HG03095 (cell line): ENCODE measurements around the gene IFNA7.
"Not testable (repeated sequence)": the region's sequence is repeated elsewhere in the genome, so short reads cannot be mapped to it uniquely, and the experiment has no call there.

Experiments
- ATAC-seq: cut with Tn5 transposase; IDR thresholded peaks from one replicate; pipeline ENCODE4 v1.9.1; 2021; ENCODE audit warnings: moderate library complexity; ENCODE audit not compliant: unreplicated experiment

Gene IFNA7

DNA sequence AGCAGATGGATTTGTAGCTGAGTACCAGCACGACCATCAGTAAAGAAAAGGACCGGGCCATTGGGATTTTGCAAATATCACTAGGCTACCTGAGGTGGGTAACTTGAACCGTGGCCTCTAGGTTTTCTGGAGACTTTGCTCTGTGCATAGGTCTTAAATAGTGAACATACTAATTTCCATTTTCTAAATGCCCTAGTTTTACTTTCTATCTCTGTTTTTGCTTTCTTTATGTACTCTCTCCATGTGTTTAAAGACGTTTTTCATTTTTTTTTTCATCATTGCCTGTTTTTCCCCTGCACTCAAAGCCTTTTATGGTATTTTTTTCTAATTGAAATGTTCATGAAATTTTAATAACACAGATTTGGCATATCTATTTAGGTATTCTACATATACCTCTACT is at the start of gene IFNA7:
Gene IFNA7, minus strand, starts transcription at position 101 of the 400 bp plus-strand sequence. Its CDS starts 40 bp downstream, at position 61.
- ATAC-seq = not testable (repeated sequence)

DNA sequence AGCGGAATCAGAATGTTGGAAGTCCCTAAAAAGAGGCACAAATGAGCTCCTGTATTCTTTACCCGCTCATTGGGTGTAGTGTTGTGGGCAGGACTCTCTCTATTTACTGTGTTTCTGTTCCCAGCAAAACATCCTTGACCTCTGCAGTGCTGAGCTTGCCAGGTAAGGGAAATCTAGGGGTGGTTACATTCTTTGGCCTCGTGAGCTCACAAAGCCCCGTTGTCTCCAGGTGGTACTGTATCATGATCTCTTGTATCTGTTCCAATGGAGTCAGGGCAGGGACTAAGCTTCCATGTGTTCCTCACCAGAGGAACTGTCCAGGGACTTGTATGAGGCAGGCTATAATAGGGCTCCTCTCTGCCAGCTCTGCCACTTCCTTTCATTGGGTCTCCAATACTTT is 49.6 kb upstream of the IFNA7 start:
- no peak for ATAC-seq

DNA sequence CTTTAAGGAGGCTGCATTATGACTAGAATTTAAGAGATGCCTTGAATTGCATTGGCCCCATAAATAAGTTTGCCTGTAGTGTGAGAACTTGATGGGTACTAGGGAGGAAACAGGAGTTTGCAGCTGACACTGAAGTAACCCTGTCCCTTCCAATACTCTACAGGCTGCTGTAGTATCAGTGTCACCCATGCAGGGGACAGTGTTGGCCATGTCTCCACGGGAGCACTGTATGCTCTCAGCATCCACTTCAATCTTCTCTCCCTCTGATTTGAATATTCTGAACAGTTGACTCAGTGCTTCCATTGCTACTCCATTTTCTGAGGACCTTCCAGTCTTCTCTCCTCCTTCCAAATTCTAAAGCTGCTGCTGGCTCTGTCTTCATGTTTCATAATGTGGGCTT is 49.2 kb upstream of the IFNA7 start:
- ATAC-seq = no peak

DNA sequence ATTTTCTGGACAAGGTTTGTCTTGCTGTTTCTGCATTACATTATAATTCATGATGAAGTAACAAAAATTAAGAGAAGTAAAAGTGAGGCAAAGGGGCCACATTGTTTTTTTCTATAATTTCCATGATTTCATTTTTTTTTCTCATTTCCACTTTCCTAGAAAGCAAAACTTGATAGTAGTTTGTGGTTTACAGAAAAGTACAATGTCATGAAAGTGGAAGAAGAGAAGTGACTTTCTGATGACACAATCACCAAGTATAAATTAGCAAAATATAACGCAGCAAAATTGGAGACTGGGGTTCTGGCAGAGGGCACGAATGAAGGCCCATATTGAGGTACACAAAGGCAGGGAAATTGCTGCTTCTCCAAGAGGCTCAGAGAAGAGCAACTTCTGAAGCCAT is 42.8 kb upstream of the IFNA7 start:
- ATAC-seq = no peak

DNA sequence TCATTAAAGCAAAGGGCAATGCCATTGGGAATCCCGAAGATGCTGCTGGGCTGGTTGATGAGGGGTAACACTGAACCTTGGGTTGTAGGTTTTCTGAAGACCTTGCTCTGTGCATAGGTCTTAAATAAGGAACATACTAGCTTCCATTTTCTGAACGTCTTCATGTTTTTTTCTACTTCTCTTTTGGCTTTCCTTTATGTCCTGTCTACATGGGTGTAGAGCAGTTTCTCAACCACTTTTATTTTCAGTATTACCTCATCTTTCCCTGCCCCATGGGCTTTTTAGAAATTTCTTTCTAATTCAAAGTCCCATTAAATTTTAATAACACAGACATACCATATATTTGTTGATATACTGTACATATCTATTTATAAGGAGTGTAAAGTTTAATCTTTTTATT is 37.9 kb upstream of the IFNA7 start, which contains the start of gene IFNA14:
Gene IFNA14, minus strand, starts transcription at position 95 of the 400 bp plus-strand sequence. Its CDS starts 70 bp downstream, at position 25.
- ATAC-seq = no peak

DNA sequence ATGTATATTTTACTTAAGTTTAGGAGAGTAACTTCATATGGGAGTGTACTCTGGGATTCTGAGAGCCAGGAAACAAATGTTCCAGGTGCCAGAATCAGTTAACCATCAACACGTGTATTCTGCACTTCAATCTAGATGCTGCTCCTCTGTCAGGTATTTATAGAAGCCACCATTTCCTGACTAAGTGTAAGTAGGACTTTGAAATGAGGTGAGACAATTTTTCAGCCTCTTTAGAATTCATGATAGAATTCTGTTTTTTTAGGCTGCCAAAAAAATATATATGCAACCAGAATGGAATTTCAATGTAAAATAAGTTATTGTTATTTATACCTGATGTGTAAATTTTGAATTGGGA is 34.3 kb upstream of the IFNA7 start:
- peak; percentile 9 for ATAC-seq

DNA sequence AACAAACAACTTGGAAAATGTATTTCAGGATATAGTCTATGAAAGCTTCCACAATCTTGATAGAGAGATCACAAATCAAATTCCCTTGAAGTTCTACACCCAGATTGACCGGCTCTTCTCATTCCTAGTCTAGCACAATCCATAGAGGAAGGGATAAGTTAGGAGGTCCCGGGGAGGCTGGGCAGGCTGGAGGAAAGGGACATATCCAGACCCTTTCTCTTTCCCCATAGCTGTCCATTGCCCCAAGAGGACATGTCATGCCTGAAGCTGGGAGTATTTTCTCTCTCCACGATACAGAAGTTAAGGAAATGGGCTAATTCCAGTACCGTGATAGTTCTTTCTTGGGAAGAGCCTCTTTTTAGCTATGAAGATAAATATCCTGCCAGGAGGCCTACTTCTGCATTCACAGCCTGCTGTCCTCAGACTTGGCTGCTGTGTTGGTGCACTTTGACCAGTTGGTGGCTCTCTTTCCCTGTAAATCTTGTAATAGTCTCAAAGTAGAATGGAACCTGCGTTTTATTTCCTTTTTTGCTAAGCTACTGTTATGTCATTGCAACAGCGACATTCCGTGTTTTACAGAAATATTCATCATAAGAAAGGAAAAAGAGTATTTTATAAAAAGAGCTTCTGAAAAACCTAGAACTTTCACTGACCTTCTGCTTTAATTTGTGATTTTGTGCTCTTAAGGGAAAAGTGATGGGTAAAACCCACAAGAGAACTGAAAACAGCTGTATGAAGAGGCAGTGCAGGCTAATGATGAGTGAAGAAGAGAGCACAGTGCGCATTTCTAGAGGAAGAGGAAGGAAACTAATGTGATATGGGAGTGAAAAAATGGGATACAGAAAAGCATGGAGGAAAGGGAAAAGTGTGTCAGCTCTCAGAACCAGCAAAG is 33.7 kb upstream of the IFNA7 start:
- ATAC-seq = peak; percentile 77

DNA sequence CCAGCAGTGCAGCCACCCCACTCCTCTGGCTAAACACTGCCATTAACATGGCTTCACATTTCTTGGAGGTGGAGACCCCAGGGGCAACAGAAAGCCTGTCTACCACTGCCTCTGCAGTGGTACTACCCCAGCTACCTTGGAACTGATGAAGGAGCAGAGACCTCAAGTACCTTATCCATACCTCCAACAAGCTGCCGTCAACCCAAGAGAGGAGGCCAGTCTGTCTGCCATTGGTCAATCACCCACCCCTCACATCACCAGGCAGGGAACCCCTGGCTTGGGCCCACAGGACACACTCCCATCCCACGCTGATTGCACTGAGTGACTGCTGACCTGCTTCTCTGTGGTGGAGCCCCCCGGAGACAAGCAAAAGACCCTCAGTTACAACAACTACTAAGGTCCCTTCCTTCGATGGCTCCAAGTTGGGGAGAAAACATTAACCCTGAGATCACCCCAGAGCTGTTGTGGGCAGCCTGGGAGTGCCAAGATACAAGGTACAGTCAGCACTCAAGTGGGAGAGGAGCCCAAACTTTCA is 32.2 kb upstream of the IFNA7 start:
- ATAC-seq = no peak

DNA sequence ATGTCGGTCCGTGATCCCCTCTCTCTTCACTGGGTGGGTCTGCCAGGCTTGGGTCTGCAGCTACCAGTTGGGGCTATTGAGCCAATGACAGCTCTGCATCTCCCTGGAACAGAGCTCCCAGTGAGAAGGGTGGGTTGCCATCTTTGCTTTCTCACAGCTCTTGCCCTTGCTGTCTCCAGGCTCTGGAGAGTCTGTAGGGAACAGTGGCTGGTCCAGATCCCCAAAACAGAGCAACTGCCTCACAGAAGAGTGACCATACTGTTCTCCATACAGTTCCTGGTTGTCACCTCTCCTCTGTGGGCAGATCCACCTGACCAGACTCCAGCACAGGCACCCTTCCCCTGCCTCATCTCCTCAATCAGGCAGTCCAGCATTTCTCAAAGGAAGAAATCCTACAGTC is 31.3 kb upstream of the IFNA7 start:
- ATAC-seq = no peak

DNA sequence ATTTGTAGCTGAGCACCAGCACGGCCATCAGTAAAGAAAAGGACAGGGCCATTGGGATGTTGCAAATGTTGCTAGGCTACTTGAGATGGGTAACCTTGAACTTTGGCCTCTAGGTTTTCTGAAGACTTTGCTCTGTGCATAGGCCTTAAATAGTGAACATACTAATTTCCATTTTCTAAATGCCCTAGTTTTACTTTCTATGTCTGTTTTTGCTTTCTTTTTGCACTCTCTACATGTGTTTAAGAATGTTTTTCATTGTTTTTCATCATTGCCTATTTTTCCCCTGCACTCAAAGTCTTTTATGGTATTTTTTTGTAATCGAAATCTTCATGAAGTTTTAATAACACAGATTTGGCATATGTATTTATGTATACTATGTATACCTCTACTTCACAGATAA is 26.1 kb upstream of the IFNA7 start, which contains the start of gene IFNA17:
Gene IFNA17, minus strand, starts transcription at position 101 of the 400 bp plus-strand sequence. Its CDS starts 49 bp downstream, at position 52.
- no peak for ATAC-seq

DNA sequence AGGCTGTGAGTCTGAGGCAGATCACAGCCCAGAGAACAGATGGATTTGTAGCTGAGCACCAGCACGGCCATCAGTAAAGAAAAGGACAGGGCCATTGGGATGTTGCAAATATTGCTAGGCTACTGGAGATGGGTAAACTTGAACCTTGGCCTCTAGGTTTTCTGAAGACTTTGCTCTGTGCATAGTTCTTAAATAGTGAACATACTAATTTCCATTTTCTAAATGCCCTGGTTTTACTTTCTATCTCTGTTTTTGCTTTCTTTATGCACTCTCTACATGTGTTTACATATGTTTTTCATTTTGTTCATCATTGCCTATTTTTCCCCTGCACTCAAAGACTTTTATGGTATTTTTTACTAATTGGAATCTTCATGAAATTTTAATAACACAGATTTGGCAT is 15.2 kb upstream of the IFNA7 start, which contains the start of gene IFNA16:
Gene IFNA16, minus strand, starts transcription at position 101 of the 400 bp plus-strand sequence. Its CDS starts 6 bp downstream, at position 95.
- not testable (repeated sequence) for ATAC-seq

DNA sequence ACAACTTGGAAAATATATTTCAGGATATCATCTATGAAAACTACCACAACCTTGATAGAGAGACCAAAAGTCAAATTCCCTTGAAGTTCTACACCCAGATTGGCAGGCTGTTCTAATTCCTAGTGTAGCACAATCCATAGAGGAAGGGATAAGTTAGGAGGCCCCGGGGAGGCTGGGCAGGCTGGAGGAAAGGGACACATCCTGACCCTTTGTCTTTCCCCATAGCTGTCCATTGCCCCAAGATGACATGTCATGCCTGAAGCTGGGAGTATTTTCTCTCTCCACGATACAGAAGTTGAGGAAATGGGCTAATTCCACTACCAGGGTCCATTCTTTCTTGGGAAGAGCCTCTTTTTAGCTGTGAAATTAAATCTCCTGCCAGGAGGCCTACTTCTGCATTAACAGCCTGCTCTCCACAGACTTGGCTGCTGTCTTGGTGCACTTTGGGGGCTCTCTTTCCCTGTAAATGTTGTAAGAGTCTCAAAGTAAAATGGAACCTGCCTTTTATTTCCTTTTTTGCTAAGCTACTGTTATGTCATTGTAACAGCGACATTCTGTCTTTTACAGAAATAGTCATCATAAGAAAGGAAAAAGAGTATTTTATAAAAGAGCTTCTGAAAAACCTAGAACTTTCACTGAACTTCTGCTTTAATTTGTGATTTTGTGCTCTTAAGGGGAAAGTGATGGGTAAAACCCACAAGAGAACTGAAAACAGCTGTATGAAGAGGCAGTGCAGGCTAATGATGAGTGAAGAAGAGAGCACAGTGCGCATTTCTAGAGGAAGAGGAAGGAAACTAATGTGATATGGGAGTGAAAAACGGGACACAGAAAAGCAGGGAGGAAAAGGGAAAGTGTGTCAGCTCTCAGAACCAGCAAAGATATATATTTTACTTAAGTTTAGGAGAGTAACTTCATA is 11.7 kb upstream of the IFNA7 start:
- ATAC-seq = peak; percentile 64

DNA sequence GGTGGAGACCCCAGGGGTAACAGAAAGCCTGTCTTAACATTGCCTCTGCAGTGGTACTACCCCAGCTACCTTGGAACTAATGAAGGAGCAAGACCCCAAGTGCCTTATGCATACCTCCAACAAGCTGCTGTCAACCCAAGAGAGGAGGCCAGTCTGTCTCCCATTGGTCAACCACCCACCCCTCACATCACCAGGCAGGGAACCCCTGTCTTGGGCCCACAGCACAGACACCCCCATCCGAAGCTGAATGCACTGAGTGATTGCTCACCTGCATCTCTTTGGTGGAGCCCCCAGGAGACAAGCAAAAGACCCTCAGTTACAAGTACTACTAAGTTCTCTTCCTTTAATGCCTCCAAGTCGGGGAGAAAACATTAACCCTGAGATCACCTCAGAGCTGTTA is 10.2 kb upstream of the IFNA7 start:
- ATAC-seq = not testable (repeated sequence)

DNA sequence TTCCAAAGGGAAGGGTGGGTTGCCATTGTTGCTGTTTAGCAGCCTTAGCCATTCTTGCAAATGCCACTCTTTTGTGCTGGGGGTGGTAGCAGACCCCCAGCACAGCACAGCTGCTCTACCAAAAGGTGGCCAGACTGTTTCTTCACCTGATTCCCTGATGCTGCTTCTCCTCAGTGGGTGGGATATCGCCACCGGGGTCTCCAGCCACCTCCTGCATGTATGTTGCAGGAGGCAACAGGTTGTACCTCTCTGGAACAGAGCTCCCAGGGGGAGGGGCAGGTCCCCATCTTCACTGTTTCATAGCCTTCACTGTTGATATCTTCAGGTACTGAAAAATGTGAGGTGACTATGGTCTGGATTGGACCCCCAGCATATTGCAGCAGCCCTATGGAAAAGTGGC is 8.8 kb upstream of the IFNA7 start:
- ATAC-seq = not testable (repeated sequence)

DNA sequence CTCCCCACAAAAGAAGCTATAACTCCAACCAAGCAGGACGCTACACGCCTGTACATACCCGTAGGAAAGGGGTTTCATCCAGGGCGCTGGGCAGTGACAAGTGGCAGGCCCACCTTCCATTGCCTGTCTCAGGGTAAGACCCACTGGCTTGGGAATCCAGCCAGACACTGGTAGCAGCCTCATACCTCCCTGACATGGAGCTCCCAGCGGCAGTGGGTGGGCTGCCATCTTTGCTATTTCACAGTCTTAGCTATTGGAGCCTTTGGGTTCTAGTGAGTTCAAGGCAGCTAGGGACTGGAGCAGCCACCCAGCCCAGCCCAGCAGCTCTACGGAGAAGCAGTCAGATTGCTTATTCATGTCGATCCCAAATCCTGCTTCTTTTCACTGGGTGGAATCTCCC is 8.3 kb upstream of the IFNA7 start:
- ATAC-seq = no peak

DNA sequence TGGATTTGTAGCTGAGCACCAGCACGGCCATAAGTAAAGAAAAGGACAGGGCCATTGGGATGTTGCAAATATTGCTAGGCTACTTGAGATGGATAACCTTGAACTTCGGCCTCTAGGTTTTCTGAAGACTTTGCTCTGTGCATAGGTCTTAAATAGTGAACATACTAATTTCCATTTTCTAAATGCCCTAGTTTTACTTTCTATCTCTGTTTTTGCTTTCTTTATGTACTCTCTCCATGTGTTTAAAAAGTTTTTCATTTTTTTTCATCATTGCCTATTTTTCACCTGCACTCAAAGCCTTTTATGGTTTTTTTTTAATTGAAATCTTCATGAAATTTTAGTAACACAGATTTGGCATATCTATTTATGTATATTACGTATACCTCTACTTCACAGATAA is 5.0 kb upstream of the IFNA7 start, which contains the start of gene IFNA10:
Gene IFNA10, minus strand, starts transcription at position 101 of the 400 bp plus-strand sequence. Its CDS starts 46 bp downstream, at position 55.
- ATAC-seq = not testable (repeated sequence)

DNA sequence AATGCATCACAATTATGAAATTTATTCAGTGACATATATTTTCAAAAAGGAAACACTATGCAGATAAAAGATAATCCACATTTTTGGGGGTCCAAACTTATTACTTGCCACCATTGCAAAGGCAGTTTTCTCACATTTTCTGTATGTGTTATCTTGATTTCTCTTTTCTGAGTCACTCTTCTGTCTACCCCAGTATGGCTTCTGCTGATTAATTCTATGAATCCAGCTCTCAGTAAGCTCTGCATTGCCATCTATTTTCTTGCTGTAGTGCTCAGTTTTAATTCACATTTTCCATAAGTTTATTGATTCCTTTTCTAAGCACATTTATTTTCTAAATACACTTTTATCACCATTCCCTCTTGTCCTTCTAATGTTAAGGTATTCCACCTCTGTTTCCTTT is 3.2 kb upstream of the IFNA7 start:
- ATAC-seq = no peak

DNA sequence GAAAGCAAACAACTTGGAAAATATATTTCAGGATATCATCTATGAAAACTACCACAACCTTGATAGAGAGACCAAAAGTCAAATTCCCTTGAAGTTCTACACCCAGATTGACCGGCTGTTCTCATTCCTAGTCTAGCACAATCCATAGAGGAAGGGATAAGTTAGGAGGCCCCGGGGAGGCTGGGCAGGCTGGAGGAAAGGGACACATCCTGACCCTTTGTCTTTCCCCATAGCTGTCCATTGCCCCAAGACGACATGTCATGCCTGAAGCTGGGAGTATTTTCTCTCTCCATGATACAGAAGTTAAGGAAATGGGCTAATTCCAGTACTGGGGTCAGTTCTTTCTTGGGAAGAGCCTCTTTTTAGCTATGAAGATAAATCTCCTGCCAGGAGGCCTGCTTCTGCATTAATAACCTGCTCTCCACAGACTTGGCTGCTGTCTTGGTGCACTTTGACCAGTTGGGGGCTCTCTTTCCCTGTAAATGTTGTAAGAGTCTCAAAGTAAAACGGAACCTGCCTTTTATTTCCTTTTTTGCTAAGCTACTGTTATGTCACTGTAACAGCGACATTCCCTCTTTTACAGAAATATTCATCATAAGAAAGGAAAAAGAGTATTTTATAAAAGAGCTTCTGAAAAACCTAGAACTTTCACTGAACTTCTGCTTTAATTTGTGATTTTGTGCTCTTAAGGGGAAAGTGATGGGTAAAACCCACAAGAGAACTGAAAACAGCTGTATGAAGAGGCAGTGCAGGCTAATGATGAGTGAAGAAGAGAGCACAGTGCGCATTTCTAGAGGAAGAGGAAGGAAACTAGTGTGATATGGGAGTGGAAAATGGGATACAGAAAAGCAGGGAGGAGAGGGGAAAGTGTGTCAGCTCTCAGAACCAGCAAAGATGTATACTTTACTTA is 6.9 kb downstream of the IFNA7 start:
- ATAC-seq = peak; percentile 90

DNA sequence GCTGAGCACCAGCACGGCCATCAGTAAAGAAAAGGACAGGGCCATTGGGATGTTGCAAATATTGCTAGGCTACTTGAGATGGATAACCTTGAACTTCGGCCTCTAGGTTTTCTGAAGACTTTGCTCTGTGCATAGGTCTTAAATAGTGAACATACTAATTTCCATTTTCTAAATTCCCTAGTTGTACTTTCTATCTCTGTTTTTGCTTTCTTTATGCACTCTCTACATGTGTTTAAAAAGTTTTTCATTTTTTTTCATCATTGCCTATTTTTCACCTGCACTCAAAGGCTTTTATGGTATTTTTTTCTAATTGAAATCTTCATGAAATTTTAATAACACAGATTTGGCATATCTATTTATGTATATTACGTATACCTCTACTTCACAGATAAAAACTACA is 14.5 kb downstream of the IFNA7 start, which contains the start of gene IFNA4:
Gene IFNA4, minus strand, starts transcription at position 101 of the 400 bp plus-strand sequence. Its CDS starts 56 bp downstream, at position 45.
- ATAC-seq = not testable (repeated sequence)
